KMS-11 (cell line): ENCODE measurements around the gene SFR1.

Experiments
- H2AFZ ChIP-seq: fragments of 200-600 bp; sonication (generic); 2 replicates; pipeline ENCODE4 v1.6.1; 2016; ENCODE audit warnings: antibody characterized with exemption, mixed run types, low read depth
- H3K27ac ChIP-seq: fragments of 200-600 bp; sonication (generic); 2 replicates; pipeline ENCODE4 v1.6.1; 2016; ENCODE audit warnings: mild to moderate bottlenecking, mixed run types
- H3K27me3 ChIP-seq: fragments of 200-600 bp; sonication (generic); 2 replicates; pipeline ENCODE4 v1.6.1; 2017; ENCODE audit warnings: mild to moderate bottlenecking, low read depth, mixed run types, moderate library complexity; ENCODE audit not compliant: insufficient read depth
- H3K36me3 ChIP-seq: fragments of 200-600 bp; sonication (generic); 2 replicates; pipeline ENCODE4 v1.6.1; 2017; ENCODE audit warnings: mild to moderate bottlenecking, mixed run types; ENCODE audit not compliant: insufficient read depth
- H3K4me1 ChIP-seq: fragments of 200-600 bp; sonication (generic); 2 replicates; pipeline ENCODE4 v1.6.1; 2016; ENCODE audit warnings: mild to moderate bottlenecking, low read depth, mixed run types; ENCODE audit not compliant: poor library complexity, severe bottlenecking
- H3K4me2 ChIP-seq: fragments of 200-600 bp; sonication (generic); 2 replicates; pipeline ENCODE4 v1.7.0; 2016; ENCODE audit warnings: mild to moderate bottlenecking, mixed run types
- H3K4me3 ChIP-seq: fragments of 200-600 bp; sonication (generic); IDR thresholded peaks from 2 replicates; pipeline ENCODE4 v1.6.1; 2017; ENCODE audit warnings: low read depth, low read length, mixed read lengths; ENCODE audit not compliant: insufficient read depth
- H3K79me2 ChIP-seq: fragments of 200-600 bp; sonication (generic); 2 replicates; pipeline ENCODE4 v1.6.1; 2016; ENCODE audit warnings: low read depth, mixed run types; ENCODE audit not compliant: insufficient read depth
- H3K9ac ChIP-seq: fragments of 200-600 bp; sonication (generic); 2 replicates; pipeline ENCODE4 v1.6.1; 2016; ENCODE audit warnings: mild to moderate bottlenecking, mixed run types
- H4K20me1 ChIP-seq: fragments of 200-600 bp; sonication (generic); 2 replicates; pipeline ENCODE4 v1.6.1; 2016; ENCODE audit warnings: mild to moderate bottlenecking, mixed run types; ENCODE audit not compliant: insufficient read depth
- CTCF ChIP-seq: fragments of 200-600 bp; sonication (generic); conservative IDR thresholded peaks from 2 replicates; pipeline ENCODE4 v1.6.1; 2017; ENCODE audit warnings: low read depth, mild to moderate bottlenecking, antibody characterized with exemption, low read length, moderate library complexity, mixed read lengths

Gene SFR1

GRCh38 chr10:104099269-104099668, 22.7 kb upstream of the SFR1 start:
- no peaks in the 10 kb centered on the region for H3K27me3 ChIP-seq
- no peak overlapping the region for H3K9ac ChIP-seq
- H3K4me3 ChIP-seq: no peak overlapping the region
- H4K20me1 ChIP-seq: no peaks in the 10 kb centered on the region
- H3K4me2 ChIP-seq: no peak overlapping the region
- no peak overlapping the region for H3K27ac ChIP-seq
- no peak for TF ChIP-seq CTCF
- H3K79me2 ChIP-seq: no peaks in the 10 kb centered on the region
- no peaks in the 10 kb centered on the region for H3K4me1 ChIP-seq
- H3K36me3 ChIP-seq: no peaks in the 10 kb centered on the region
- H2AFZ ChIP-seq: no peak overlapping the region

DNA sequence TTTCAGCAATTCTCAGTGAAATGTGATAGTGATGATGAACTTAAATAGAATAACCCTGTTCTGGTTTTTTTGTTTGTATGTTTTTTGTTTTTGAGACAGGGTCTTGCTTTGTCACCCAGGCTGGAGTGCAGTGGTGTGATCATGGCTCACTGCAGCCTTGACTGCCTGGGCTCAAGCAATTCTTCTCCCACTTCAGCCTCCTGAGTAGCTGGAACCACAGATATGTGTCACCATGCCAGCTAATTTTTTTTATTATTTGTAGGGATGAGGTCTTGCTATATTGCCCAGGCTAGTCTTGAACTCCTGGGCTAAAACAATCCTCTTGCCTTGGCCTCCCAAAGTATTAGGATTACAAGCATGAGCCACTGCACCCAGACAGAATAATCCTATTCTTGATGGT, 22.0 kb upstream of the SFR1 start:
- no peak overlapping the region for H3K4me3 ChIP-seq
- no peak for TF ChIP-seq CTCF

DNA sequence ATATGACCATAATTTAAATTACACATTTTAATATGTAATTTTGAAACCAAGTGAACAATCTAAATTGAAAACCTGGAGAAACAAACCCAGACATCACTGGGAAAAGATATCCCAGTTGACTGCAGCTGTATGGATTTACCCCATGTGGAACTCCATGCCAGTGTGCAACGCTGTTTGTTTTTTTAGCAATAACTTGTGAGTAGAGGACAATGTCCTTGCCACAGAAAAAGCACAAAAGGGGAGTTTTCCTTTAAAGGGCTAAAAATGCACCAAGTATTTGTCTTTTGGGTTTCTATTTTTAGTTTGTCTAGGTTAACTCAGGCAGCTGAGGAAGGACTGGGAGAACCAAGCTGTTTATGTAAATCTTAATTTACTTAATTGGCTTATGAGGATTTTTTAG, 21.2 kb upstream of the SFR1 start:
- H3K36me3 ChIP-seq: no peaks in the 10 kb centered on the region
- no peak for TF ChIP-seq CTCF
- H3K27me3 ChIP-seq: no peaks in the 10 kb centered on the region
- H3K4me2 ChIP-seq: no peak overlapping the region
- H2AFZ ChIP-seq: no peak overlapping the region
- no peak overlapping the region for H3K4me3 ChIP-seq
- H4K20me1 ChIP-seq: no peaks in the 10 kb centered on the region
- H3K27ac ChIP-seq: no peak overlapping the region
- H3K79me2 ChIP-seq: no peaks in the 10 kb centered on the region
- no peaks in the 10 kb centered on the region for H3K4me1 ChIP-seq
- no peak overlapping the region for H3K9ac ChIP-seq

More for the DNA sequence above, 22.0 kb upstream of the SFR1 start:
- Histone ChIP-seq H3K27ac (no peak overlapping the region), H3K36me3 (no peaks in the 10 kb centered on the region), H3K4me2 (no peak overlapping the region), H3K9ac (no peak overlapping the region), H3K4me1 (no peaks in the 10 kb centered on the region), H3K79me2 (no peaks in the 10 kb centered on the region), H2AFZ (no peak overlapping the region), H4K20me1 (no peaks in the 10 kb centered on the region), H3K27me3 (no peaks in the 10 kb centered on the region)

DNA sequence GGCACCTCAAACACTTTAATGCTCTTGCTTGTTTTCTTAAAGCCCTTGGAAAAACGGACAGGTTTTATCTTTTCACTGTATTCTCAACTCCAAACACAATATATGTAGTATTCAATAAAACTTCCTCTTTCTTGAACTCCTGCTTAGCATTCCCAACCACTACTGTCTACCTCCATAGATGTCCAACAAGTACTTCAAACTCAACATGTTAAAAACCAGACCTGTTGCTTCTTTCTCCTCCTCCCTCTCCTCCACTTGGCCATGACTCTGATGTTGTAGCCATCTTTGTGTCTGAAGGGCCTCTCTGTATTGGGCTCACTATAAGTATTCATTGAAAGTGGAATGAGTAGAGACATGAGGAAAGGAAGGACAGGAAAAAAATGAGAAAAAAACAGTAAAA, 20.1 kb upstream of the SFR1 start:
- Histone ChIP-seq H4K20me1 (no peaks in the 10 kb centered on the region), H3K27me3 (no peaks in the 10 kb centered on the region)
- TF ChIP-seq CTCF: no peak

DNA sequence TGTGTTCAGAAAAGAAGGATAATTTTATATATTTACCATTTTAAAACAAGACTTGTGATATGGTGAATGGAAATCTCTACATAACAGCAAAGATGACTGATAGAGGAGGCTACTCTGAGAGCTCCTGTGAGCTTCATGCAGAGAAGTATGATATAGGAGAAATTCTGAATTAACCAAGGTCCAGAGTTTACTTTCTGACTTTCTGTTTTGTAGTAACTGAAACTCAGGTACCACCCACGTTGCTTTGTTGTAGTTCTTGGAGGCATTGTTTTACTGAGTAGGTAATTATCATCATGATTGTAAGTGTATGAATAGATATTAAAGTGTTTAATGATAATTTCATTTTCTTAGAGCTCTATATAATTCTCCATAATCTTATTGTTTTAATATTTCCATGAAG, 18.0 kb upstream of the SFR1 start:
- Histone ChIP-seq H3K4me3 (no peak overlapping the region), H4K20me1 (no peaks in the 10 kb centered on the region), H3K4me1 (no peaks in the 10 kb centered on the region), H3K79me2 (no peaks in the 10 kb centered on the region), H3K4me2 (no peak overlapping the region), H3K9ac (no peak overlapping the region), H3K27me3 (no peaks in the 10 kb centered on the region), H3K27ac (no peak overlapping the region), H3K36me3 (no peaks in the 10 kb centered on the region), H2AFZ (no peak overlapping the region)
- no peak for TF ChIP-seq CTCF

More for the DNA sequence above, 20.1 kb upstream of the SFR1 start:
- no peaks in the 10 kb centered on the region for H3K4me1 ChIP-seq
- H3K36me3 ChIP-seq: no peaks in the 10 kb centered on the region
- no peak overlapping the region for H2AFZ ChIP-seq
- no peak overlapping the region for H3K4me2 ChIP-seq
- H3K27ac ChIP-seq: no peak overlapping the region
- H3K9ac ChIP-seq: no peak overlapping the region
- no peaks in the 10 kb centered on the region for H3K79me2 ChIP-seq
- no peak overlapping the region for H3K4me3 ChIP-seq
